ENCODE results near the gene SPAG9. TPM values are rescaled to one million over a fixed set of nuclear protein-coding genes. Genes with fewer than 3 reads are reported as not detected.

Gene SPAG9
- total RNA-seq, 4 donors from 2014 or later, result 139 to 171 (median 143) TPM

DNA sequence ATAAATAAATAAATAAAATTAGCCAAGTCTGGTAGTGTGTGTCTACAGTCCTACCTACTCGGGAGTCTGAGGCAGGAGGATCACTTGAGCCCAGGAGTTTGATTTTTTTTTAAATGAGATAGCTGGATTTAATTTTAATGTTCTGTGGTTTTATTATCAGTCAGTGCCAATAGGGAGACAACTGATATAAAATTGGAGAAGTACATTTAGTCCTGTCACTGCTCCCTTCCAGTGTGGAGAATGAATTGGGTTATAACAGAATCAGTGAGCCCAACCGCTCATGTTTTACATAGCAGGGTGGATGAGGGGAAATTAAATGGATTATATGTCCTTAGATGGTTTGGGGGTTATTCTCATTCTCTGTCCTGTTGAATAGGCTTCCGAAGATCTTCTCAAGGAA is 38.9 kb upstream of the SPAG9 start:
- no peaks in the 10 kb centered on the region for H3K27me3 ChIP-seq
- no peak for ATAC-seq
- in situ Hi-C loops (cut with MboI; ENCODE audit: low sequenced_read_pairs in 4 of 4), result loop anchor here in 3 of 4 donors (5.0 to 25.0 kb wide), 3 partner anchors 152 to 297 kb away; partner anchors contain the start of gene TOB1 (in 2 of the 3)
- no peak for DNase-seq
- H3K27ac ChIP-seq, result no peak overlapping the region
- H3K36me3 ChIP-seq, result peaks cover 0 to 71% of the 10 kb centered on the region in 2 donors
- no peaks in the 10 kb centered on the region for H3K9me3 ChIP-seq
- no peak overlapping the region for H3K4me3 ChIP-seq
- TF ChIP-seq POLR2A (IDR thresholded peaks at IDR 0.05), result no peak
- TF ChIP-seq, protein P1, sequence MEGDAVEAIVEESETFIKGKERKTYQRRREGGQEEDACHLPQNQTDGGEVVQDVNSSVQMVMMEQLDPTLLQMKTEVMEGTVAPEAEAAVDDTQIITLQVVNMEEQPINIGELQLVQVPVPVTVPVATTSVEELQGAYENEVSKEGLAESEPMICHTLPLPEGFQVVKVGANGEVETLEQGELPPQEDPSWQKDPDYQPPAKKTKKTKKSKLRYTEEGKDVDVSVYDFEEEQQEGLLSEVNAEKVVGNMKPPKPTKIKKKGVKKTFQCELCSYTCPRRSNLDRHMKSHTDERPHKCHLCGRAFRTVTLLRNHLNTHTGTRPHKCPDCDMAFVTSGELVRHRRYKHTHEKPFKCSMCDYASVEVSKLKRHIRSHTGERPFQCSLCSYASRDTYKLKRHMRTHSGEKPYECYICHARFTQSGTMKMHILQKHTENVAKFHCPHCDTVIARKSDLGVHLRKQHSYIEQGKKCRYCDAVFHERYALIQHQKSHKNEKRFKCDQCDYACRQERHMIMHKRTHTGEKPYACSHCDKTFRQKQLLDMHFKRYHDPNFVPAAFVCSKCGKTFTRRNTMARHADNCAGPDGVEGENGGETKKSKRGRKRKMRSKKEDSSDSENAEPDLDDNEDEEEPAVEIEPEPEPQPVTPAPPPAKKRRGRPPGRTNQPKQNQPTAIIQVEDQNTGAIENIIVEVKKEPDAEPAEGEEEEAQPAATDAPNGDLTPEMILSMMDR (IDR thresholded peaks at IDR 0.05 in 4 of 5, conservative IDR thresholded peaks at IDR 0.05 in 1 of 5), result no peak
- intact Hi-C loops (cut with DNase I; ENCODE audit: low total_unique reads), result loop anchor here (10.0 kb wide), 1 partner anchor 105 kb away; no protein-coding TSS in a partner anchor
- peaks cover under 1 to 4% of the 10 kb centered on the region in 2 donors for H3K4me1 ChIP-seq

DNA sequence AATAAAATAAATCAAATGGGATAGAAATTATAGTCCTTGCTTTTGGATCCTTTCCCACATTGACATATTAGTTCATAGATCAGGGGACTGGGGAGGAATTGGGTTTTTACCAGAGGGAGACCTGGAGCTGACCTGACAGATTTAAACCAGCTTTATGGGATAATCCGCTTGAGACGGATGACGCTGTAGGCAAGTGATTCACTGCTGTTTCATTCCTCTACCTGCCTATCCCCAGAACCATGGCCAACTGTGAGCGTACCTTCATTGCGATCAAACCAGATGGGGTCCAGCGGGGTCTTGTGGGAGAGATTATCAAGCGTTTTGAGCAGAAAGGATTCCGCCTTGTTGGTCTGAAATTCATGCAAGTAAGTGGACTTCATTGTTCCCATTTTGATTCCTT is 34.7 kb upstream of the SPAG9 start:
- peaks cover 17 to 18% of the 10 kb centered on the region in 2 donors for H3K4me1 ChIP-seq
- H3K27ac ChIP-seq, result no peak overlapping the region
- in situ Hi-C loops (cut with MboI; ENCODE audit: low sequenced_read_pairs in 4 of 4) (loop anchor here in 3 of 4 donors (5.0 to 25.0 kb wide), 3 partner anchors 148 to 293 kb away; partner anchors contain the start of gene TOB1 (in 2 of the 3)), intact Hi-C loops (cut with DNase I; ENCODE audit: low total_unique reads) (loop anchor here (10.0 kb wide), 1 partner anchor 101 kb away; no protein-coding TSS in a partner anchor)
- ATAC-seq (no peak), DNase-seq (no peak)
- H3K9me3 ChIP-seq, result no peaks in the 10 kb centered on the region
- no peaks in the 10 kb centered on the region for H3K27me3 ChIP-seq
- TF ChIP-seq POLR2A (IDR thresholded peaks at IDR 0.05), result no peak
- TF ChIP-seq, protein P1 (IDR thresholded peaks at IDR 0.05 in 4 of 5, conservative IDR thresholded peaks at IDR 0.05 in 1 of 5), result no peak
- H3K4me3 ChIP-seq, result no peak overlapping the region
- H3K36me3 ChIP-seq, result peaks cover 0 to 39% of the 10 kb centered on the region in 2 donors

DNA sequence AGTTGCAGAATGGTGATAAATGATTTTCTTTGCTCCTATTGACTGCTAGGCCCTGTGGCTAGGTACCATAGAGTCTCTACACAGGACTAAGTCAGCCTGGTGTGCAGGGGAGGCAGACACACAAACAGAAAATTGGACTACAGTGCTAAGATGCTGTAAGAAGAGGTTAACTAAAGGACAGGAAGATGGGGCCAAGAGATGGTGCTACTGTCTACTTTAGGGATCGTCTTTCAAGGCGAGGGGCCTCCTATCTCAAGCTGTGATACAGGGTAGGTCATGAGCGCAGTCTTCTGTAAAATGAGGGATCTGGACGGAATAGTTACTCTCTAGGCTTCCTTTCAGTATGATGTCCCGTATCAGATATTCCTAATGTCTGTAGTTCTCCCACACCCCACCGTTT is 33.5 kb upstream of the SPAG9 start:
- H3K27me3 ChIP-seq, result no peaks in the 10 kb centered on the region
- intact Hi-C loops (cut with DNase I; ENCODE audit: low total_unique reads) (loop anchor here (5.0 to 10.0 kb wide), 3 partner anchors 99 to 287 kb away; partner anchors contain the start of genes MBTD1, TOB1 and UTP18), in situ Hi-C loops (cut with MboI; ENCODE audit: low sequenced_read_pairs in 4 of 4) (loop anchor here (5.0 to 25.0 kb wide), 3 partner anchors 149 to 292 kb away; partner anchors contain the start of gene TOB1 (in 2 of the 4))
- TF ChIP-seq, protein P1 (IDR thresholded peaks at IDR 0.05 in 4 of 5, conservative IDR thresholded peaks at IDR 0.05 in 1 of 5), result no peak
- TF ChIP-seq POLR2A (IDR thresholded peaks at IDR 0.05), result no peak
- H3K36me3 ChIP-seq, result peaks cover 0 to 33% of the 10 kb centered on the region in 2 donors
- H3K4me3 ChIP-seq, result peak overlapping the region; percentile 64 to 77 (median 72)
- peaks cover 17 to 18% of the 10 kb centered on the region in 2 donors for H3K4me1 ChIP-seq
- ATAC-seq (no peak), DNase-seq (no peak)
- peak overlapping the region; percentile 82 to 90 (median 88) for H3K27ac ChIP-seq
- H3K9me3 ChIP-seq, result no peaks in the 10 kb centered on the region

GRCh38 chr17:51153210-51154072 is 32.8 kb upstream of the SPAG9 start, which contains the start of gene NME1:
TSS of gene NME1 (plus strand) at chr17:51153559. CDS start at chr17:51155655, 2,096 bp downstream.
- peaks cover 0 to 27% of the 10 kb centered on the region in 2 donors for H3K36me3 ChIP-seq
- TF ChIP-seq, protein P1 (IDR thresholded peaks at IDR 0.05 in 4 of 5, conservative IDR thresholded peaks at IDR 0.05 in 1 of 5), result peak; percentile 70 to 80 (median 78)
- TF ChIP-seq POLR2A (IDR thresholded peaks at IDR 0.05), result peak; percentile 34 to 59
- intact Hi-C loops (cut with DNase I; ENCODE audit: low total_unique reads), result loop anchor here (1.0 to 10.0 kb wide), 6 partner anchors 13 to 286 kb away; partner anchors contain the start of genes MBTD1, NME2, TOB1 and UTP18
- H3K27me3 ChIP-seq, result no peaks in the 10 kb centered on the region
- DNase-seq (peak; percentile 97), ATAC-seq (peak; percentile 98 to 99)
- peaks cover 17 to 18% of the 10 kb centered on the region in 2 donors for H3K4me1 ChIP-seq
- H3K4me3 ChIP-seq, result peak within 1 kb of the TSS; percentile 64 to 77 (median 72)
- in situ Hi-C loops (cut with MboI; ENCODE audit: low sequenced_read_pairs in 4 of 4), result loop anchor here (5.0 to 25.0 kb wide), 3 partner anchors 149 to 291 kb away; partner anchors contain the start of gene TOB1 (in 2 of the 4)
- H3K27ac ChIP-seq, result peak within 1 kb of the TSS; percentile 82 to 90 (median 88)
- H3K9me3 ChIP-seq, result no peaks in the 10 kb centered on the region

Measured in gastrocnemius medialis (tissue), 4 donors.